K562 (cell line): Measurements from ENCODE around the gene DOLPP1. TPM values are rescaled to one million over a fixed set of nuclear protein-coding genes. Genes with fewer than 3 reads are reported as not detected.
A peak's percentile ranks its signal among the peaks of the same experiment; 100 is the strongest.

ENCODE experiments used
- FOXK2 ChIP-seq, 2 experiments: fragments of 450-650 bp; IDR thresholded peaks in 1 of 2; conservative IDR thresholded peaks in 1 of 2; 2 replicates each; pipeline ENCODE4 v1.6.1; 2016; ENCODE audit warnings: low read depth in 2 of 2, mild to moderate bottlenecking in 1 of 2
- HDAC8 ChIP-seq: fragments of 450-650 bp; IDR thresholded peaks from 2 replicates; pipeline ENCODE4 v1.6.1; 2016; ENCODE audit warnings: mild to moderate bottlenecking, missing genetic modification characterization, moderate library complexity, missing compliant biosample characterization
- JUND ChIP-seq, 2 experiments: IDR thresholded peaks; 2 replicates in 1 of 2; 3 replicates in 1 of 2; pipeline ENCODE4 v1.6.1; 2011; ENCODE audit warnings: borderline replicate concordance in 2 of 2, low read depth in 2 of 2, low read length in 2 of 2, improper control_type of control experiment in 1 of 2, missing biosample characterization in 1 of 2, missing genetic modification characterization in 1 of 2, missing genetic modification reagents in 1 of 2
- MYC ChIP-seq, 2 experiments: fragments of 250-450 bp in 1 of 2; sonication (Bioruptor Pico) in 1 of 2; IDR thresholded peaks; 2 replicates each; pipeline versions ENCODE4 v1.5.1 to v1.6.1; 2012 to 2021; ENCODE audit warnings: low read depth in 2 of 2, borderline replicate concordance in 1 of 2, improper control_type of control experiment in 1 of 2, low read length in 1 of 2, mild to moderate bottlenecking in 1 of 2, moderate library complexity in 1 of 2
- POLR3A ChIP-seq: IDR thresholded peaks from 2 replicates; pipeline ENCODE4 v1.6.1; 2011; ENCODE audit warnings: borderline replicate concordance, mild to moderate bottlenecking, moderate library complexity; ENCODE audit not compliant: insufficient read length, insufficient read depth; ENCODE audit errors: extremely low read depth
- TARDBP ChIP-seq: fragments of 450-650 bp; IDR thresholded peaks from 2 replicates; pipeline ENCODE4 v1.6.1; 2016
- TEAD2 ChIP-seq: fragments of 450-650 bp; IDR thresholded peaks from 2 replicates; pipeline ENCODE4 v1.6.1; 2016; ENCODE audit warnings: missing genetic modification characterization, control low read depth, missing compliant biosample characterization
- TEAD4 ChIP-seq, 2 experiments: sonication (generic) in 1 of 2; formaldehyde crosslinking in 1 of 2; IDR thresholded peaks; 2 replicates each; pipeline versions ENCODE4 v1.6.1 to v1.8.0; 2012 to 2022; ENCODE audit warnings: borderline replicate concordance in 1 of 2, inconsistent platforms in 1 of 2, low read length in 1 of 2, mild to moderate bottlenecking in 1 of 2, missing genetic modification reagents in 1 of 2
- U2AF1 ChIP-seq: fragments of 200-400 bp; formaldehyde crosslinking; optimal IDR thresholded peaks from 2 replicates; pipeline ENCODE3; 2017; ENCODE audit warnings: mild to moderate bottlenecking, low read depth, low read length, moderate library complexity
- polyA plus RNA-seq, 8 experiments: library from polyadenylated mRNA; depleted of rRNA in 4 of 8; stranded (reverse) in 5 of 8; unstranded in 3 of 8; fragments of >200 nt; fragmentation: Nextera tagmentation in 2 of 8; fragmentation: Illumina TruSeq in 1 of 8; extraction: Ambion mirVana in 2 of 8; extraction: Trizol in 1 of 8; gene quantifications; 2 replicates each; pipeline versions ENCODE4 v1.2.1 to v1.2.3, GENCODE V29; 2011 to 2014; ENCODE audit warnings: inconsistent platforms in 1 of 8, missing spikeins in 1 of 8
- total RNA-seq, 7 experiments: library from RNA; depleted of rRNA in 6 of 7; stranded (reverse); fragments of >200 nt in 6 of 7; fragmentation: Illumina TruSeq in 2 of 7; extraction: Trizol in 2 of 7; gene quantifications; 2 replicates each; pipeline versions ENCODE4 v1.2.1 to v1.2.3, GENCODE V29; 2011 to 2021; ENCODE audit warnings: low replicate concordance in 1 of 7
- TF ChIP-seq, protein P1 (sequence below): sonication (generic); formaldehyde crosslinking; IDR thresholded peaks from 2 replicates; pipeline ENCODE4 v1.8.0; 2022; ENCODE audit warnings: mild to moderate bottlenecking, low read depth, missing genetic modification reagents
- TF ChIP-seq, protein P2 (sequence below): IDR thresholded peaks from 3 replicates; pipeline ENCODE4 v1.6.1; 2011; ENCODE audit warnings: borderline replicate concordance, mild to moderate bottlenecking, moderate library complexity; ENCODE audit not compliant: insufficient read length; ENCODE audit errors: extremely low read depth
- TF ChIP-seq, protein P3 (sequence below): fragments of 250-450 bp; sonication (Bioruptor Pico); IDR thresholded peaks from 2 replicates; pipeline ENCODE4 v1.8.0; 2021; ENCODE audit warnings: moderate library complexity, mild to moderate bottlenecking, inconsistent platforms
- TF ChIP-seq, protein P4 (sequence below): fragments of 450-650 bp; formaldehyde crosslinking; IDR thresholded peaks from 2 replicates; pipeline ENCODE4 v1.4.0; 2020; ENCODE audit warnings: mild to moderate bottlenecking, mixed read lengths

DOLPP1 gene
- total and polyA plus RNA-seq, 9 of the 15 experiments (the other 6 are each of a cell fraction or from before 2014, with no cell fraction given), result 3.0 to 39.8 (median 30.5) TPM

DNA sequence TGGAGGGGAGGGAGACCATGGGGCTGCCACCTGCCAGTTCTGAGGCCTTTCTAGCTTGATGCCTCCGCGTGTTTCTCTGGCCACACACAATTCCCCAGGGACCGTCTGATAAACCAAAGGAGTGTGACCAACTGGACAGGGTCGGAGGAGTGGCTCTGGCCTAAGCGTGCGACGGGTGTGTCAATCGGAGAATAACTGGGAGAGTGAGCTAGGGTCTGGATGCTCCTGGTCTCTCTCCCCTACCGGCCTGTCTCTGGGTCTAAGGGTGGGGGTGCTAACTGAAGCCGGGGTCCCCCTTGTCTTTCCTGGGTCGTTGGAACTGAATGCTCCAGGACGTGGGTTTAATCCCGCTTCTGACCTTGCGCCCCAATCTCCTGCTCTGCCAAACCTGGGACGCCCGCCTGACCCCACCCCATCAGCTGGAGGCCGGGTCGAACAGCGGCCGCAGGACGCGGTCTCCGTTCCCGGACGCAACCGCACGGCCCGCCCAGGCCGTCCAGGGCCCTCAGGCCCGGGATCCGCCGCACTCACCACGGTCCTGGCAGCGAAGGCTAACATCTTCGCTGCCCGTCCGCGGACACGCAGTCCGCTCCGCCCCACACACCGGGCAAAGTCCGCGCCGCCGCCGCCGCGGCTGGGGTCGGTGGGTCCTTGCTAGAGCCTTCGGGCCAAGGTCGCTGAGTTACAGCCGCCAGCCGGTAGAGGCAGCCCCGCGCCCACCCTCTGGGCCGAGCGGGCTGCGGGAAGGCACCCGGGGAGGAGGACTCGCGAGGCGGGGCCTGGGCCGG is 29.2 kb downstream of the DOLPP1 start (continued):
- TF ChIP-seq JUND (IDR thresholded peaks at IDR 0.05; ENCODE audit: borderline replicate concordance, low read depth, low read length) (no peak), JUND (tag; IDR thresholded peaks at IDR 0.05; ENCODE audit: borderline replicate concordance, low read depth, low read length) (no peak), TARDBP (0 out of 2 replicates have a peak, but pooled peaks have one; percentile 47), POLR3A (no peak), MYC (IDR thresholded peaks at IDR 0.05; ENCODE audit: low read depth, low read length) (no peak), MYC (CRISPR knock-in tag; IDR thresholded peaks at IDR 0.05; ENCODE audit: borderline replicate concordance, low read depth) (no peak), HDAC8 (tag) (no peak), U2AF1 (peak; percentile 15), FOXK2 (conservative IDR thresholded peaks at IDR 0.05 in 1 of 2, IDR thresholded peaks at IDR 0.05 in 1 of 2; ENCODE audit: low read depth in 2 of 2) (no peak), TEAD2 (no peak), TEAD4 (IDR thresholded peaks at IDR 0.05; ENCODE audit: low read length) (no peak), TEAD4 (CRISPR knock-in tag; IDR thresholded peaks at IDR 0.05; ENCODE audit: borderline replicate concordance) (0 out of 2 replicates have a peak, but pooled peaks have one; percentile 33)
- TF ChIP-seq, protein P1, sequence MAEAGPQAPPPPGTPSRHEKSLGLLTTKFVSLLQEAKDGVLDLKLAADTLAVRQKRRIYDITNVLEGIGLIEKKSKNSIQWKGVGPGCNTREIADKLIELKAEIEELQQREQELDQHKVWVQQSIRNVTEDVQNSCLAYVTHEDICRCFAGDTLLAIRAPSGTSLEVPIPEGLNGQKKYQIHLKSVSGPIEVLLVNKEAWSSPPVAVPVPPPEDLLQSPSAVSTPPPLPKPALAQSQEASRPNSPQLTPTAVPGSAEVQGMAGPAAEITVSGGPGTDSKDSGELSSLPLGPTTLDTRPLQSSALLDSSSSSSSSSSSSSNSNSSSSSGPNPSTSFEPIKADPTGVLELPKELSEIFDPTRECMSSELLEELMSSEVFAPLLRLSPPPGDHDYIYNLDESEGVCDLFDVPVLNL (CRISPR knock-in tag), result no peak
- TF ChIP-seq, protein P2, sequence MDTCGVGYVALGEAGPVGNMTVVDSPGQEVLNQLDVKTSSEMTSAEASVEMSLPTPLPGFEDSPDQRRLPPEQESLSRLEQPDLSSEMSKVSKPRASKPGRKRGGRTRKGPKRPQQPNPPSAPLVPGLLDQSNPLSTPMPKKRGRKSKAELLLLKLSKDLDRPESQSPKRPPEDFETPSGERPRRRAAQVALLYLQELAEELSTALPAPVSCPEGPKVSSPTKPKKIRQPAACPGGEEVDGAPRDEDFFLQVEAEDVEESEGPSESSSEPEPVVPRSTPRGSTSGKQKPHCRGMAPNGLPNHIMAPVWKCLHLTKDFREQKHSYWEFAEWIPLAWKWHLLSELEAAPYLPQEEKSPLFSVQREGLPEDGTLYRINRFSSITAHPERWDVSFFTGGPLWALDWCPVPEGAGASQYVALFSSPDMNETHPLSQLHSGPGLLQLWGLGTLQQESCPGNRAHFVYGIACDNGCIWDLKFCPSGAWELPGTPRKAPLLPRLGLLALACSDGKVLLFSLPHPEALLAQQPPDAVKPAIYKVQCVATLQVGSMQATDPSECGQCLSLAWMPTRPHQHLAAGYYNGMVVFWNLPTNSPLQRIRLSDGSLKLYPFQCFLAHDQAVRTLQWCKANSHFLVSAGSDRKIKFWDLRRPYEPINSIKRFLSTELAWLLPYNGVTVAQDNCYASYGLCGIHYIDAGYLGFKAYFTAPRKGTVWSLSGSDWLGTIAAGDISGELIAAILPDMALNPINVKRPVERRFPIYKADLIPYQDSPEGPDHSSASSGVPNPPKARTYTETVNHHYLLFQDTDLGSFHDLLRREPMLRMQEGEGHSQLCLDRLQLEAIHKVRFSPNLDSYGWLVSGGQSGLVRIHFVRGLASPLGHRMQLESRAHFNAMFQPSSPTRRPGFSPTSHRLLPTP, result no peak
- TF ChIP-seq, protein P3, sequence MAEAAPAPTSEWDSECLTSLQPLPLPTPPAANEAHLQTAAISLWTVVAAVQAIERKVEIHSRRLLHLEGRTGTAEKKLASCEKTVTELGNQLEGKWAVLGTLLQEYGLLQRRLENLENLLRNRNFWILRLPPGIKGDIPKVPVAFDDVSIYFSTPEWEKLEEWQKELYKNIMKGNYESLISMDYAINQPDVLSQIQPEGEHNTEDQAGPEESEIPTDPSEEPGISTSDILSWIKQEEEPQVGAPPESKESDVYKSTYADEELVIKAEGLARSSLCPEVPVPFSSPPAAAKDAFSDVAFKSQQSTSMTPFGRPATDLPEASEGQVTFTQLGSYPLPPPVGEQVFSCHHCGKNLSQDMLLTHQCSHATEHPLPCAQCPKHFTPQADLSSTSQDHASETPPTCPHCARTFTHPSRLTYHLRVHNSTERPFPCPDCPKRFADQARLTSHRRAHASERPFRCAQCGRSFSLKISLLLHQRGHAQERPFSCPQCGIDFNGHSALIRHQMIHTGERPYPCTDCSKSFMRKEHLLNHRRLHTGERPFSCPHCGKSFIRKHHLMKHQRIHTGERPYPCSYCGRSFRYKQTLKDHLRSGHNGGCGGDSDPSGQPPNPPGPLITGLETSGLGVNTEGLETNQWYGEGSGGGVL, result no peak
- TF ChIP-seq, protein P4, sequence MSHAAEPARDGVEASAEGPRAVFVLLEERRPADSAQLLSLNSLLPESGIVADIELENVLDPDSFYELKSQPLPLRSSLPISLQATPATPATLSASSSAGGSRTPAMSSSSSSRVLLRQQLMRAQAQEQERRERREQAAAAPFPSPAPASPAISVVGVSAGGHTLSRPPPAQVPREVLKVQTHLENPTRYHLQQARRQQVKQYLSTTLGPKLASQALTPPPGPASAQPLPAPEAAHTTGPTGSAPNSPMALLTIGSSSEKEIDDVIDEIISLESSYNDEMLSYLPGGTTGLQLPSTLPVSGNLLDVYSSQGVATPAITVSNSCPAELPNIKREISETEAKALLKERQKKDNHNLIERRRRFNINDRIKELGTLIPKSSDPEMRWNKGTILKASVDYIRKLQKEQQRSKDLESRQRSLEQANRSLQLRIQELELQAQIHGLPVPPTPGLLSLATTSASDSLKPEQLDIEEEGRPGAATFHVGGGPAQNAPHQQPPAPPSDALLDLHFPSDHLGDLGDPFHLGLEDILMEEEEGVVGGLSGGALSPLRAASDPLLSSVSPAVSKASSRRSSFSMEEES (CRISPR knock-in tag), result no peak
